Esophagus squamous epithelium (tissue), 5 donors: Measurements from ENCODE around the gene AQP1. TPM values are rescaled to one million over a fixed set of nuclear protein-coding genes. Genes with fewer than 3 reads are reported as not detected.

Experiments used
- DNase-seq: peaks from one replicate; lab custom pipeline; 2025; lab: John Stamatoyannopoulos, UW
- H3K27ac ChIP-seq, 4 donors: fragments of 200-600 bp; sonication (generic); one replicate each; pipeline ENCODE4 v1.5.1; 2016 to 2019; ENCODE audit warnings: mild to moderate bottlenecking in 1 of 4
- H3K27me3 ChIP-seq, 4 donors: fragments of 200-600 bp; sonication (generic); 1 replicate in 3 of 4; 2 replicates in 1 of 4; pipeline versions ENCODE4 v1.5.1 to v1.6.0; 2017 to 2021; ENCODE audit warnings: antibody characterized with exemption in 1 of 4
- H3K36me3 ChIP-seq, 3 donors: fragments of 200-600 bp; sonication (generic); one replicate each; pipeline ENCODE4 v1.5.1; 2016 to 2019
- H3K4me1 ChIP-seq, 3 donors: fragments of 200-600 bp; sonication (generic); one replicate each; pipeline ENCODE4 v1.5.1; 2017 to 2019
- H3K4me3 ChIP-seq, 4 donors: fragments of 200-600 bp; sonication (generic); 1 replicate in 3 of 4; 2 replicates in 1 of 4; pipeline ENCODE4 v1.5.1; 2016 to 2019; ENCODE audit warnings: mild to moderate bottlenecking in 2 of 4, moderate library complexity in 1 of 4
- H3K9me3 ChIP-seq, 3 donors: fragments of 200-600 bp; sonication (generic); one replicate each; pipeline ENCODE4 v1.5.1; 2016 to 2019
- CTCF ChIP-seq, 6 experiments: fragments of 450-650 bp in 4 of 6; fragments of 200-600 bp in 2 of 6; sonication (generic) in 2 of 6; IDR thresholded peaks; one replicate each; pipeline ENCODE4 v1.5.1; 2016 to 2019; ENCODE audit warnings: antibody characterized with exemption in 6 of 6, mild to moderate bottlenecking in 4 of 6, moderate library complexity in 4 of 6
- POLR2A ChIP-seq, 4 donors: fragments of 450-650 bp; IDR thresholded peaks; one replicate each; pipeline ENCODE4 v1.6.1; 2017; ENCODE audit warnings: antibody characterized with exemption in 4 of 4, mild to moderate bottlenecking in 4 of 4, moderate library complexity in 3 of 4
- WGBS, 2 donors: methylation state at CpG; one replicate each; pipeline ENCODE4 v1.1.5; 2018; 5-methylcytosine and 5-hydroxymethylcytosine counted together
- intact Hi-C: fragments of 100-400 bp; cut with DNase I; formaldehyde crosslinking; loops from one replicate; pipeline ENCODE4 v1.15.0; 2022
- total RNA-seq, 4 donors: library from RNA; depleted of rRNA; stranded (reverse); fragments of >200 nt; gene quantifications; one replicate each; pipeline ENCODE4 v1.1.0, GENCODE V29; 2016
- donor health status: DM: yes; HTN: yes; CAD: no.

AQP1 gene
- total RNA-seq, 4 donors from 2014 or later, result 14.9 to 159 (median 44.7) TPM

- Histone ChIP-seq H3K27me3 (peaks cover 0 to 6% (median 0%) of the 10 kb centered on the region in 4 donors), H3K36me3 (no peaks in the 10 kb centered on the region), H3K4me3 (no peak overlapping the region), H3K9me3 (no peaks in the 10 kb centered on the region), H3K4me1 (peaks cover 0 to 11% (median 0%) of the 10 kb centered on the region in 3 donors), H3K27ac (no peak overlapping the region)
- no peak for DNase-seq
- intact Hi-C loops, result no loop called here
- 91% methylated on average over 9 of the region's 26 CpGs; no CpG with 5 or more reads in 1 of the 2 donors for WGBS, 2 donors
- TF ChIP-seq POLR2A (IDR thresholded peaks at IDR 0.05), result no peak
- TF ChIP-seq CTCF (IDR thresholded peaks at IDR 0.05), result no peak
Measured at GRCh38 chr7:30933124-30933974, 21.7 kb downstream of the AQP1 start.

- Histone ChIP-seq H3K36me3 (no peaks in the 10 kb centered on the region), H3K27ac (no peak overlapping the region), H3K9me3 (no peaks in the 10 kb centered on the region), H3K27me3 (peaks cover 0 to 15% (median 0%) of the 10 kb centered on the region in 4 donors), H3K4me3 (no peak overlapping the region), H3K4me1 (peaks cover 0 to 17% (median 4%) of the 10 kb centered on the region in 3 donors)
- intact Hi-C loops, result no loop called here
- DNase-seq, result no peak
- 91 to 93% methylated on average over 2 to 5 of the region's 5 CpGs for WGBS, 2 donors
- TF ChIP-seq CTCF (IDR thresholded peaks at IDR 0.05), result no peak
- no peak for TF ChIP-seq POLR2A (IDR thresholded peaks at IDR 0.05)
Measured at GRCh38 chr7:30934225-30934624, 22.6 kb downstream of the AQP1 start.

- Histone ChIP-seq H3K36me3 (no peaks in the 10 kb centered on the region), H3K27me3 (peaks cover 0 to 19% (median 0%) of the 10 kb centered on the region in 4 donors), H3K4me3 (no peak overlapping the region), H3K9me3 (no peaks in the 10 kb centered on the region), H3K27ac (no peak overlapping the region), H3K4me1 (peaks cover 0 to 17% (median 4%) of the 10 kb centered on the region in 3 donors)
- intact Hi-C loops, result no loop called here
- no peak for TF ChIP-seq POLR2A (IDR thresholded peaks at IDR 0.05)
- TF ChIP-seq CTCF (IDR thresholded peaks at IDR 0.05), result no peak
- 78 to 80% methylated on average over 6 of the region's 6 CpGs for WGBS, 2 donors
- DNase-seq, result no peak
Measured at GRCh38 chr7:30934732-30935568, 23.3 kb downstream of the AQP1 start.

GRCh38 chr7:30935569-30935877, 23.9 kb downstream of the AQP1 start:
- Histone ChIP-seq H3K4me1 (peaks cover 0 to 17% (median 4%) of the 10 kb centered on the region in 3 donors), H3K4me3 (no peak overlapping the region), H3K9me3 (no peaks in the 10 kb centered on the region), H3K27me3 (peaks cover 0 to 22% (median 0%) of the 10 kb centered on the region in 4 donors), H3K27ac (no peak overlapping the region), H3K36me3 (no peaks in the 10 kb centered on the region)
- intact Hi-C loops, result no loop called here
- no peak for TF ChIP-seq CTCF (IDR thresholded peaks at IDR 0.05)
- TF ChIP-seq POLR2A (IDR thresholded peaks at IDR 0.05), result no peak
- no peak for DNase-seq
- WGBS, 2 donors, result 76% methylated on average over 3 of the region's 3 CpGs; no CpG with 5 or more reads in 1 of the 2 donors
